HCT116 (cell line): ENCODE measurements around the gene DNASE1L3.

Experiments
- CEBPB ChIP-seq: IDR thresholded peaks from 2 replicates; pipeline ENCODE4 v1.6.1; 2012; ENCODE audit warnings: low read depth
- EZH2 ChIP-seq: fragments of 200-600 bp; sonication (generic); IDR thresholded peaks from 2 replicates; pipeline ENCODE4 v1.6.1; 2017; ENCODE audit warnings: antibody characterized with exemption, mixed run types
- POLR2A ChIP-seq: IDR thresholded peaks from 2 replicates; pipeline ENCODE4 v1.7.0; 2011; ENCODE audit warnings: borderline replicate concordance; ENCODE audit not compliant: insufficient read depth, insufficient read length; ENCODE audit errors: extremely low read depth
- POLR2AphosphoS5 ChIP-seq: IDR thresholded peaks from 2 replicates; pipeline ENCODE4 v1.6.1; 2011; ENCODE audit warnings: mild to moderate bottlenecking, low read depth, low read length, moderate library complexity
- RAD21 ChIP-seq: IDR thresholded peaks from 2 replicates; pipeline ENCODE4 v1.6.1; 2012; ENCODE audit warnings: low read depth, mild to moderate bottlenecking
- REST ChIP-seq: IDR thresholded peaks from 2 replicates; pipeline ENCODE4 v1.6.1; 2012; ENCODE audit warnings: low read depth
- SIN3A ChIP-seq: IDR thresholded peaks from 2 replicates; pipeline ENCODE4 v1.6.1; 2012; ENCODE audit warnings: low read depth
- TCF7L2 ChIP-seq: IDR thresholded peaks from 2 replicates; pipeline ENCODE4 v1.7.0; 2011; ENCODE audit warnings: borderline replicate concordance, inconsistent platforms; ENCODE audit not compliant: insufficient read depth, insufficient read length; ENCODE audit errors: extremely low read depth
- YY1 ChIP-seq: IDR thresholded peaks from 2 replicates; pipeline ENCODE4 v1.6.1; 2011; ENCODE audit warnings: low read length, low read depth, moderate library complexity, mild to moderate bottlenecking; ENCODE audit not compliant: insufficient replicate concordance; ENCODE audit errors: extremely low read depth
- ZFX ChIP-seq: fragments of 450-650 bp; IDR thresholded peaks from 2 replicates; pipeline ENCODE4 v1.6.1; 2017
- ZNF274 ChIP-seq: fragments of 200-500 bp; sonication (Bioruptor generic); IDR thresholded peaks from 2 replicates; pipeline ENCODE4 v1.6.1; 2014; ENCODE audit warnings: mild to moderate bottlenecking, low read depth, low read length, inconsistent platforms
- TF ChIP-seq, protein P1 (sequence below), 3 experiments: fragments of 200-600 bp in 1 of 3; sonication (generic) in 1 of 3; IDR thresholded peaks in 2 of 3; conservative IDR thresholded peaks in 1 of 3; 2 replicates each; pipeline ENCODE4 v1.5.1; 2012 to 2017; ENCODE audit warnings: low read depth in 2 of 3, low read length in 2 of 3, antibody characterized with exemption in 1 of 3, borderline replicate concordance in 1 of 3, control low read depth in 1 of 3, mild to moderate bottlenecking in 1 of 3, mixed read lengths in 1 of 3, mixed run types in 1 of 3, moderate library complexity in 1 of 3; ENCODE audit not compliant: insufficient read depth in 1 of 3

- TF ChIP-seq, protein P1, sequence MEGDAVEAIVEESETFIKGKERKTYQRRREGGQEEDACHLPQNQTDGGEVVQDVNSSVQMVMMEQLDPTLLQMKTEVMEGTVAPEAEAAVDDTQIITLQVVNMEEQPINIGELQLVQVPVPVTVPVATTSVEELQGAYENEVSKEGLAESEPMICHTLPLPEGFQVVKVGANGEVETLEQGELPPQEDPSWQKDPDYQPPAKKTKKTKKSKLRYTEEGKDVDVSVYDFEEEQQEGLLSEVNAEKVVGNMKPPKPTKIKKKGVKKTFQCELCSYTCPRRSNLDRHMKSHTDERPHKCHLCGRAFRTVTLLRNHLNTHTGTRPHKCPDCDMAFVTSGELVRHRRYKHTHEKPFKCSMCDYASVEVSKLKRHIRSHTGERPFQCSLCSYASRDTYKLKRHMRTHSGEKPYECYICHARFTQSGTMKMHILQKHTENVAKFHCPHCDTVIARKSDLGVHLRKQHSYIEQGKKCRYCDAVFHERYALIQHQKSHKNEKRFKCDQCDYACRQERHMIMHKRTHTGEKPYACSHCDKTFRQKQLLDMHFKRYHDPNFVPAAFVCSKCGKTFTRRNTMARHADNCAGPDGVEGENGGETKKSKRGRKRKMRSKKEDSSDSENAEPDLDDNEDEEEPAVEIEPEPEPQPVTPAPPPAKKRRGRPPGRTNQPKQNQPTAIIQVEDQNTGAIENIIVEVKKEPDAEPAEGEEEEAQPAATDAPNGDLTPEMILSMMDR (IDR thresholded peaks at IDR 0.05 in 2 of 3, conservative IDR thresholded peaks at IDR 0.05 in 1 of 3; ENCODE audit: borderline replicate concordance in 1 of 3, insufficient read depth in 1 of 3, low read depth in 2 of 3, low read length in 2 of 3) = no peak
- no peak for TF ChIP-seq EZH2
- no peak for TF ChIP-seq ZNF274
- no peak for TF ChIP-seq POLR2A
- no peak for TF ChIP-seq RAD21
- no peak for TF ChIP-seq SIN3A
- no peak for TF ChIP-seq POLR2AphosphoS5
- no peak for TF ChIP-seq REST
- TF ChIP-seq YY1 = no peak
- no peak for TF ChIP-seq ZFX
- TF ChIP-seq TCF7L2 = no peak
- no peak for TF ChIP-seq CEBPB
Observed at GRCh38 chr3:58260261-58260731, 49.5 kb upstream of the DNASE1L3 start.
